Smooth muscle cell (in vitro differentiated cells): Measurements from ENCODE around the gene ABLIM2. TPM values are rescaled to one million over a fixed set of nuclear protein-coding genes. Genes with fewer than 3 reads are reported as not detected.

Source experiments
- DNase-seq: peaks from one replicate; lab custom pipeline; 2025; ENCODE audit not compliant: unreplicated experiment; lab: John Stamatoyannopoulos, UW
- H2AFZ ChIP-seq: fragments of 200-600 bp; sonication (generic); 2 replicates; pipeline ENCODE4 v1.6.0; 2016; ENCODE audit warnings: antibody characterized with exemption, low read depth, mild to moderate bottlenecking
- H3F3A ChIP-seq: fragments of 200-600 bp; sonication (generic); 2 replicates; pipeline ENCODE4 v1.6.0; 2017; ENCODE audit warnings: antibody characterized with exemption, low read depth
- H3K27ac ChIP-seq: fragments of 200-600 bp; sonication (generic); 2 replicates; pipeline ENCODE4 v1.5.1; 2016; ENCODE audit warnings: low read depth, mild to moderate bottlenecking
- H3K27me3 ChIP-seq: fragments of 200-600 bp; sonication (generic); 2 replicates; pipeline ENCODE4 v1.6.1; 2016; ENCODE audit warnings: low read depth, mild to moderate bottlenecking
- H3K36me3 ChIP-seq: fragments of 200-600 bp; sonication (generic); 2 replicates; pipeline ENCODE4 v1.5.1; 2016; ENCODE audit warnings: low read depth
- H3K4me1 ChIP-seq: fragments of 200-600 bp; sonication (generic); 2 replicates; pipeline ENCODE4 v1.5.1; 2016; ENCODE audit warnings: low read depth
- H3K4me2 ChIP-seq: fragments of 200-600 bp; sonication (generic); 2 replicates; pipeline ENCODE4 v1.6.0; 2016; ENCODE audit warnings: mild to moderate bottlenecking
- H3K4me3 ChIP-seq: fragments of 200-600 bp; sonication (generic); 2 replicates; pipeline ENCODE4 v1.5.1; 2016; ENCODE audit warnings: mild to moderate bottlenecking
- H3K79me2 ChIP-seq: fragments of 200-600 bp; sonication (generic); 2 replicates; pipeline ENCODE4 v1.6.0; 2016; ENCODE audit warnings: low read depth, mild to moderate bottlenecking
- H3K9ac ChIP-seq: fragments of 200-600 bp; sonication (generic); 2 replicates; pipeline ENCODE4 v1.6.0; 2016; ENCODE audit warnings: low read depth
- H3K9me3 ChIP-seq: fragments of 200-600 bp; sonication (generic); replicated peaks from 2 replicates; pipeline ENCODE4 v1.5.1; 2016; ENCODE audit warnings: low read depth
- H4K20me1 ChIP-seq: fragments of 200-600 bp; sonication (generic); 2 replicates; pipeline ENCODE4 v1.6.0; 2016; ENCODE audit warnings: low read depth
- CTCF ChIP-seq: fragments of 200-600 bp; sonication (generic); IDR thresholded peaks from 2 replicates; pipeline ENCODE4 v1.5.1; 2017; ENCODE audit warnings: borderline replicate concordance, mild to moderate bottlenecking, antibody characterized with exemption; ENCODE audit not compliant: insufficient read depth, poor library complexity, severe bottlenecking
- WGBS: methylation state at CpG from one replicate; pipeline ENCODE4 v1.1.7; 2016; ENCODE audit warnings: low lambda C conversion rate; 5-methylcytosine and 5-hydroxymethylcytosine counted together
- polyA plus RNA-seq: library from polyadenylated mRNA; unstranded; fragments of >200 nt; fragmentation: Nextera tagmentation; extraction: Ambion mirVana; gene quantifications from 2 replicates; pipeline ENCODE4 v1.2.1, GENCODE V29; 2016
- total RNA-seq: library from RNA; depleted of rRNA; stranded (reverse); fragments of >200 nt; gene quantifications from 2 replicates; pipeline ENCODE4 v1.2.3, GENCODE V29; 2014

Gene ABLIM2
- total and polyA plus RNA-seq, 2 experiments from 2014 or later: 0.08 TPM; not detected in 1

- Histone ChIP-seq H3K27me3 (no peaks in the 10 kb centered on the region), H3K27ac (no peak overlapping the region), H3K9ac (no peak overlapping the region), H3F3A (no peaks in the 10 kb centered on the region), H3K4me3 (no peak overlapping the region), H3K79me2 (no peaks in the 10 kb centered on the region), H4K20me1 (no peaks in the 10 kb centered on the region), H3K36me3 (no peaks in the 10 kb centered on the region), H3K4me2 (no peak overlapping the region), H2AFZ (no peak overlapping the region), H3K9me3 (no peaks in the 10 kb centered on the region), H3K4me1 (no peaks in the 10 kb centered on the region)
- DNase-seq: no peak
- WGBS: 93% methylated on average over 2 of the region's 2 CpGs
- no peak for TF ChIP-seq CTCF
Observed at GRCh38 chr4:8028368-8028767, 130.2 kb downstream of the ABLIM2 start.

- 88% methylated on average over 3 of the region's 3 CpGs for WGBS
- Histone ChIP-seq H3K9me3 (no peaks in the 10 kb centered on the region), H3K36me3 (no peaks in the 10 kb centered on the region), H3F3A (no peaks in the 10 kb centered on the region), H2AFZ (no peak overlapping the region), H3K9ac (no peak overlapping the region), H3K4me1 (no peaks in the 10 kb centered on the region), H4K20me1 (no peaks in the 10 kb centered on the region), H3K4me2 (no peak overlapping the region), H3K4me3 (no peak overlapping the region), H3K27ac (no peak overlapping the region), H3K27me3 (peaks cover 10% of the 10 kb centered on the region), H3K79me2 (no peaks in the 10 kb centered on the region)
- TF ChIP-seq CTCF: no peak
- no peak for DNase-seq
Observed at GRCh38 chr4:8026453-8026852, 132.2 kb downstream of the ABLIM2 start.

GRCh38 chr4:8025668-8026067, 132.9 kb downstream of the ABLIM2 start:
- Histone ChIP-seq H2AFZ (no peak overlapping the region), H3K27me3 (peaks cover 10% of the 10 kb centered on the region), H3K4me2 (no peak overlapping the region), H3K4me3 (no peak overlapping the region), H3K27ac (no peak overlapping the region), H3K36me3 (no peaks in the 10 kb centered on the region), H3K9ac (no peak overlapping the region), H3K9me3 (no peaks in the 10 kb centered on the region), H3F3A (no peaks in the 10 kb centered on the region), H3K4me1 (no peaks in the 10 kb centered on the region), H3K79me2 (no peaks in the 10 kb centered on the region), H4K20me1 (no peaks in the 10 kb centered on the region)
- TF ChIP-seq CTCF: no peak
- 81% methylated on average over 9 of the region's 9 CpGs for WGBS
- DNase-seq: no peak

GRCh38 chr4:8024073-8024786, 134.4 kb downstream of the ABLIM2 start:
- H3K4me3 ChIP-seq: no peak overlapping the region
- no peaks in the 10 kb centered on the region for H3K9me3 ChIP-seq
- H3K27me3 ChIP-seq: peaks cover 10% of the 10 kb centered on the region
- TF ChIP-seq CTCF: no peak
- no peaks in the 10 kb centered on the region for H3F3A ChIP-seq
- no peaks in the 10 kb centered on the region for H3K4me1 ChIP-seq
- 84% methylated on average over 25 of the region's 25 CpGs for WGBS
- H3K4me2 ChIP-seq: no peak overlapping the region
- H3K79me2 ChIP-seq: no peaks in the 10 kb centered on the region
- H2AFZ ChIP-seq: no peak overlapping the region
- no peak overlapping the region for H3K9ac ChIP-seq
- DNase-seq: no peak
- H3K36me3 ChIP-seq: no peaks in the 10 kb centered on the region
- no peak overlapping the region for H3K27ac ChIP-seq
- no peaks in the 10 kb centered on the region for H4K20me1 ChIP-seq
